Trophoblast cell (in vitro differentiated cells and primary cell): Measurements from ENCODE around the gene HERC2.
A peak's percentile ranks its signal among the peaks of the same experiment; 100 is the strongest.

ENCODE experiments used
- DNase-seq, 2 donors: peaks; one replicate each; pipeline ENCODE4 v3.0.0-alpha.2; 2016
- H2AFZ ChIP-seq: 2 replicates; pipeline ENCODE4 v1.6.1; 2013; ENCODE audit warnings: low read length, moderate library complexity, mild to moderate bottlenecking; ENCODE audit not compliant: insufficient read depth, poor library complexity
- H2AK5ac ChIP-seq: 2 replicates; pipeline ENCODE4 v1.6.1; 2013; ENCODE audit warnings: mild to moderate bottlenecking, low read length
- H2BK120ac ChIP-seq: 2 replicates; pipeline ENCODE4 v1.6.1; 2013; ENCODE audit warnings: low read length, mild to moderate bottlenecking, moderate library complexity; ENCODE audit not compliant: insufficient read depth, poor library complexity
- H2BK12ac ChIP-seq: 2 replicates; pipeline ENCODE4 v1.6.1; 2013; ENCODE audit warnings: mild to moderate bottlenecking, low read length, moderate library complexity
- H2BK5ac ChIP-seq: 2 replicates; pipeline ENCODE4 v1.6.1; 2013; ENCODE audit warnings: low read length, low read depth, moderate library complexity, mild to moderate bottlenecking; ENCODE audit not compliant: poor library complexity
- H3K14ac ChIP-seq: 2 replicates; pipeline ENCODE4 v1.6.1; 2013; ENCODE audit warnings: mild to moderate bottlenecking, low read length
- H3K18ac ChIP-seq: 2 replicates; pipeline ENCODE4 v1.6.1; 2013; ENCODE audit warnings: mild to moderate bottlenecking, low read length
- H3K23ac ChIP-seq: 2 replicates; pipeline ENCODE4 v1.6.1; 2013; ENCODE audit warnings: low read length
- H3K27ac ChIP-seq: 2 replicates; pipeline ENCODE4 v1.5.1; 2013; ENCODE audit warnings: low read depth, mild to moderate bottlenecking, inconsistent platforms, low read length, moderate library complexity
- H3K27me3 ChIP-seq: 2 replicates; pipeline ENCODE4 v1.6.1; 2013; ENCODE audit warnings: inconsistent platforms, mild to moderate bottlenecking, low read length, moderate library complexity; ENCODE audit not compliant: insufficient read depth
- H3K36me3 ChIP-seq, 2 experiments: 1 replicate in 1 of 2; 2 replicates in 1 of 2; pipeline ENCODE4 v1.6.1; 2013; ENCODE audit warnings: low read length in 2 of 2, mild to moderate bottlenecking in 2 of 2, moderate library complexity in 1 of 2; ENCODE audit not compliant: insufficient read depth in 2 of 2, control insufficient read depth in 1 of 2
- H3K4ac ChIP-seq: 2 replicates; pipeline ENCODE4 v1.6.1; 2013; ENCODE audit warnings: low read depth, mild to moderate bottlenecking, low read length, moderate library complexity
- H3K4me1 ChIP-seq, 2 experiments: 1 replicate in 1 of 2; 2 replicates in 1 of 2; pipeline ENCODE4 v1.6.1; 2013; ENCODE audit warnings: low read length in 2 of 2, mild to moderate bottlenecking in 2 of 2, moderate library complexity in 1 of 2; ENCODE audit not compliant: insufficient read depth in 2 of 2, control insufficient read depth in 1 of 2
- H3K4me2 ChIP-seq: 2 replicates; pipeline ENCODE4 v1.6.1; 2013; ENCODE audit warnings: inconsistent platforms, mild to moderate bottlenecking, low read length, moderate library complexity
- H3K4me3 ChIP-seq: 2 replicates; pipeline ENCODE4 v1.5.1; 2013; ENCODE audit warnings: mild to moderate bottlenecking, low read depth, low read length, inconsistent platforms
- H3K79me1 ChIP-seq: one replicate; pipeline ENCODE4 v1.6.1; 2013; ENCODE audit warnings: low read length
- H3K79me2 ChIP-seq: 2 replicates; pipeline ENCODE4 v1.6.1; 2013; ENCODE audit warnings: low read length, mild to moderate bottlenecking; ENCODE audit not compliant: control insufficient read depth, insufficient read depth, poor library complexity
- H3K9ac ChIP-seq: 2 replicates; pipeline ENCODE4 v1.6.1; 2013; ENCODE audit warnings: mild to moderate bottlenecking, low read length
- H3K9me3 ChIP-seq: 2 replicates; pipeline ENCODE4 v1.6.1; 2013; ENCODE audit warnings: low read depth, mild to moderate bottlenecking, control low read depth, inconsistent platforms, low read length; ENCODE audit not compliant: insufficient read depth
- H4K12ac ChIP-seq: 2 replicates; pipeline ENCODE4 v1.6.1; 2013; ENCODE audit warnings: low read depth, mild to moderate bottlenecking, low read length, moderate library complexity
- H4K8ac ChIP-seq: 2 replicates; pipeline ENCODE4 v1.6.1; 2013; ENCODE audit warnings: low read depth, mild to moderate bottlenecking, low read length, moderate library complexity
- H4K91ac ChIP-seq: one replicate; pipeline ENCODE4 v1.6.1; 2013; ENCODE audit warnings: low read depth, mild to moderate bottlenecking, low read length, moderate library complexity
- WGBS: extraction: QIAGEN DNeasy Blood & Tissue Kit; methylation state at CpG from one replicate; pipeline ENCODE4 v1.1.7; 2013; ENCODE audit warnings: missing lambda C conversion rate; ENCODE audit not compliant: insufficient read length, insufficient coverage; ENCODE audit errors: extremely low coverage; 5-methylcytosine and 5-hydroxymethylcytosine counted together

Gene HERC2

GRCh38 chr15:28096411-28096669 is 225.6 kb downstream of the HERC2 start:
- Histone ChIP-seq H2BK120ac (no peak overlapping the region), H4K91ac (no peak overlapping the region), H3K23ac (no peak overlapping the region), H4K12ac (no peak overlapping the region), H3K4me2 (peak overlapping the region; percentile 71), H3K27me3 (peaks cover 65% of the 10 kb centered on the region), H4K8ac (no peak overlapping the region), H3K4me1 (peaks cover 20 to 25% of the 10 kb centered on the region in 2 experiments), H3K27ac (no peak overlapping the region), H3K79me1 (no peaks in the 10 kb centered on the region), H3K9ac (no peak overlapping the region), H2BK12ac (no peak overlapping the region), H3K4me3 (peak overlapping the region; percentile 27), H2AK5ac (no peak overlapping the region), H3K79me2 (no peaks in the 10 kb centered on the region), H2BK5ac (no peak overlapping the region), H3K9me3 (peaks cover 17% of the 10 kb centered on the region), H3K36me3 (no peaks in the 10 kb centered on the region), H3K4ac (no peak overlapping the region), H3K14ac (no peak overlapping the region), H2AFZ (peak overlapping the region; percentile 17), H3K18ac (no peak overlapping the region)
- WGBS, result no CpG with 5 or more reads among the region's 13 CpGs
- no peak for DNase-seq

DNA sequence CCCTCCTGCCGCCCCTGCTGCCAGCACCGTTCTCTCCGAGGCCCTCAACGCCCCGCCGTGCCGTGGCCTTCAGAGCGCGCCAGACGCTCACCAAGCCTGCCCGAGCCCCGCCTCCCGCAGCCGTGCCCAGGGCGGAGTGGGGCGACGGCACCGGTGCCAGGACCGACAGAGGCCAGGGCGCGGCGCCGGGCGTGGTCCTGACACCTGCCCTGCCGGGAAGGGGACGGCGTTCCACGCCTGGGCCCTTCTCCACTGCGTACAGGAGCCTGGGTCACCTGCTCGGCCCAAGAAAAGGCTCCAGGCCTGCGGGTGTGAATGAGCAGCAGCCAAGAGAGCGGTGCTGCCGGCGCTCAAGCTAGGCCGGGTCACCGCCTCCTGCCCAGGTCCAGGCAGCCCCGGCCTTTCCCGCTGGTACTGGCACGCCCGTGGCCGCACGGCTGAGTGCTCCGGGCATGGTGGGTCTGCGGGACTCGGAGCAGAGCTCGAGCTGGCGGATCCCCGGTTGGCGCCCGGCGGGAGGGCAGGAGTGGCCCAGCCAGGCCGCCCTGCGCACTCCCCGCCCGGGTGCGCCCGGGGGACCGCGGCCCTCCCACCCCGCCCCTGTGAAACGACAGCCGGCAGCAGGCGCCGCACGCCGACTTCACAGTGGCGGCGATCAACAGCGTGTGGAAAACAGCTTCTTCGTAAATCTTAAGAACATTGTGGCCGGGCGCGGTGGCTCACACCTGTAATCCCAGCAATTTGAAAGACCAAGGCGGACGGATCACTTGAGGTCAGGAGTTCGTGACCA is 227.1 kb downstream of the HERC2 start:
- WGBS, result no CpG with 5 or more reads among the region's 76 CpGs
- Histone ChIP-seq H3K9me3 (peaks cover 17% of the 10 kb centered on the region), H3K4me2 (peak overlapping the region; percentile 56), H3K4me3 (peak overlapping the region; percentile 58), H3K4ac (no peak overlapping the region), H3K18ac (no peak overlapping the region), H3K14ac (no peak overlapping the region), H3K79me2 (no peaks in the 10 kb centered on the region), H3K79me1 (no peaks in the 10 kb centered on the region), H2BK5ac (no peak overlapping the region), H2AK5ac (no peak overlapping the region), H2BK12ac (no peak overlapping the region), H2BK120ac (no peak overlapping the region), H3K23ac (no peak overlapping the region), H3K27ac (no peak overlapping the region), H4K91ac (no peak overlapping the region), H3K36me3 (no peaks in the 10 kb centered on the region), H3K4me1 (peaks cover 20 to 25% of the 10 kb centered on the region in 2 experiments), H3K9ac (peak overlapping the region; percentile 12), H4K12ac (no peak overlapping the region), H4K8ac (no peak overlapping the region), H3K27me3 (peaks cover 58% of the 10 kb centered on the region), H2AFZ (peak overlapping the region; percentile 10)
- DNase-seq, result peak in 1 of 2 donors; percentile 18

- no peak overlapping the region for H4K12ac ChIP-seq
- H3K36me3 ChIP-seq, result no peaks in the 10 kb centered on the region
- no peak overlapping the region for H3K27ac ChIP-seq
- H3K4ac ChIP-seq, result no peak overlapping the region
- H3K4me1 ChIP-seq, result peaks cover 18 to 23% of the 10 kb centered on the region in 2 experiments
- no peak overlapping the region for H3K4me2 ChIP-seq
- no peak overlapping the region for H3K23ac ChIP-seq
- no peak overlapping the region for H2BK120ac ChIP-seq
- peaks cover 14% of the 10 kb centered on the region for H3K9me3 ChIP-seq
- H3K18ac ChIP-seq, result no peak overlapping the region
- no peaks in the 10 kb centered on the region for H3K79me2 ChIP-seq
- H4K8ac ChIP-seq, result no peak overlapping the region
- no peak overlapping the region for H2BK12ac ChIP-seq
- no CpG with 5 or more reads among the region's 20 CpGs for WGBS
- no peak overlapping the region for H3K9ac ChIP-seq
- no peak for DNase-seq
- H3K14ac ChIP-seq, result no peak overlapping the region
- H4K91ac ChIP-seq, result no peak overlapping the region
- no peak overlapping the region for H2AFZ ChIP-seq
- no peak overlapping the region for H3K4me3 ChIP-seq
- H2BK5ac ChIP-seq, result no peak overlapping the region
- no peak overlapping the region for H2AK5ac ChIP-seq
- H3K27me3 ChIP-seq, result peaks cover 55% of the 10 kb centered on the region
- H3K79me1 ChIP-seq, result no peaks in the 10 kb centered on the region
Measured at GRCh38 chr15:28093752-28094535, 228.0 kb downstream of the HERC2 start.

- no peak for DNase-seq
- H3K27me3 ChIP-seq, result peaks cover 29% of the 10 kb centered on the region
- H3K4me2 ChIP-seq, result no peak overlapping the region
- H3K9me3 ChIP-seq, result peaks cover 13% of the 10 kb centered on the region
- H3K4me3 ChIP-seq, result no peak overlapping the region
- H3K23ac ChIP-seq, result no peak overlapping the region
- H2BK5ac ChIP-seq, result no peak overlapping the region
- H3K36me3 ChIP-seq, result no peaks in the 10 kb centered on the region
- no peak overlapping the region for H2AK5ac ChIP-seq
- no peak overlapping the region for H4K91ac ChIP-seq
- no peak overlapping the region for H2BK120ac ChIP-seq
- peaks cover 12 to 13% of the 10 kb centered on the region in 2 experiments for H3K4me1 ChIP-seq
- no peak overlapping the region for H2AFZ ChIP-seq
- WGBS, result no CpG with 5 or more reads among the region's 2 CpGs
- no peak overlapping the region for H3K27ac ChIP-seq
- H3K79me1 ChIP-seq, result no peaks in the 10 kb centered on the region
- H4K8ac ChIP-seq, result no peak overlapping the region
- H3K14ac ChIP-seq, result no peak overlapping the region
- no peak overlapping the region for H3K9ac ChIP-seq
- H3K4ac ChIP-seq, result no peak overlapping the region
- no peak overlapping the region for H2BK12ac ChIP-seq
- no peaks in the 10 kb centered on the region for H3K79me2 ChIP-seq
- H4K12ac ChIP-seq, result no peak overlapping the region
- no peak overlapping the region for H3K18ac ChIP-seq
Measured at GRCh38 chr15:28091313-28091712, 230.7 kb downstream of the HERC2 start.
